GM18861 (cell line): ENCODE measurements around the gene BTBD7.

Source experiments
- ATAC-seq: cut with Tn5 transposase; IDR thresholded peaks from one replicate; pipeline ENCODE4 v1.9.1; 2021; ENCODE audit not compliant: unreplicated experiment

BTBD7 gene

DNA sequence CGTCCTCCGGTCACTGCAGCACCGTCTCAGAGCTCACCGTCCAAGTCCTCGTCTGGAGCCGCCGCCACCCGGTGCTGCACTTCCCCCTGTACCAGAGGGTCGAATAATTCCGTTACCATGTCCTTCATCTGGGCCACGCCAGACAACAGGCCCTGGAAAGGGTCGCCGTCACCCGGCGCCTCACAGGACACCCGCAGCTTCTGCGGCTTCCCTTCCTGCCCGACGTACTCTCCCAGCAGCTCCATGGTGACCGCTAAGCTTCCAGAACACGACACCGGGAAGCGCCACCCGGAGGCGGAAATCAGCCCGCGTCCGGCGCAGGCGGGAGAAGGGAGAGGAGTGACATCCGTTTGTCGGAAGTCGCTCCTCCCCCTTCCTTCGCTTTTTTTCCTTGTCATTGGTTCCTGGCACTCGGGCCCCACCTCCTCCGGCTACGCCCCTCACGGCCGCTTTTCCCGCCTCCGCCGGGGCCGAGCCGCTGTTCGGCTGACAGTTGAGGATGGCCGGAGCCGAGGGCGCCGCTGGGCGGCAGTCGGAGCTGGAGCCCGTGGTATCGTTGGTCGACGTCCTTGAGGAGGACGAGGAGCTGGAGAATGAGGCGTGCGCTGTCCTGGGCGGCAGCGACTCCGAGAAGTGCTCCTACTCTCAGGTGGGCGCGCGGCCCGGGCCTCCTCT, 125.9 kb downstream of the BTBD7 start, which contains the start of the genes GON7 and UBR7:
TSS of gene GON7 (minus strand) at position 273 of the 675 bp plus-strand sequence. CDS start at position 245, 28 bp downstream.
TSS of gene UBR7 (plus strand) at position 464 of the 675 bp plus-strand sequence. CDS start at position 500, 36 bp downstream.
- ATAC-seq: peak; percentile 66

DNA sequence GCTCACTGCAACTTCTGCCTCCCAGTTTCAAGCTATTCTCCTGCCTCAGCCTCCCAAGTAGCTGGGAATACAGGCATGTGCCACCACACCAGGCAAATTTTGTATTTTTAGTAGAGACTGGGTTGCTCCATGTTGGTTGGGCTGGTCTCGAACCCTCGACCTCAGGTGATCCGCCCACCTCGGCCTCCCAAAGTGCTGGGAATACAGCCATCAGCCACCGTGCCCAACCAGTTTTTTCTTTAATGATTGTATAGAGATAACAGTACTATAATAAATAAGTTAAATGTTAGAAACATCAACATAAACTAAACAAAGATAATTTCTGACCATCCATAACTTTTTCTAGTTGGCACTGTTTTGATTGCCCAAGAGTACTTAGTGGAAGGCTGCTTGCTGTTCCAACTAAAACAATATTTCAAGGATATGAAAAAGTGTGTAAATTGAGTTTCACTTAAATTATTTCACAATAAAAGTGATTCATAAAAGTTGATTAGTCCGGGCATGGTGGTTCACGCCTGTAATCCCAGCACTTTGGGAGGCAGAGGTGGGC, 131.6 kb downstream of the BTBD7 start:
- no peak for ATAC-seq

DNA sequence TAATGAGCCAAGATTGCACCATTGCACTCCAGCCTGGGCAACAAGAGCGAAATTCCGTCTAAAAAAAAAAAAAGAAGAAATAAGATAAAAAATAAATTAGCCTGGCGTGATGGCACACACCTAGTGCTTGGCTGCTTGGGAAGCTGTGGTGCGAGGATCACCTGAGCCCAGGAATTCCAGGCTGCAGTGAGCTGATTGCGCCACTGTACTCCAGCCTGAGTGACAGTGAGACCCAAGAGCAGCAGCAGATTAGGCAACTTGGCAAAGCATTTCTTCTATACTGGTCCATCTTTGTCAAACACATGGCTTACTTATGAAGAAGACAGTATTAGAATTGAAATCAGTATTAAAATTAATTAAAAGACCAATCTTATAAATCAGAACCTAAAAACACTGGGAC, 132.3 kb downstream of the BTBD7 start:
- no peak for ATAC-seq

DNA sequence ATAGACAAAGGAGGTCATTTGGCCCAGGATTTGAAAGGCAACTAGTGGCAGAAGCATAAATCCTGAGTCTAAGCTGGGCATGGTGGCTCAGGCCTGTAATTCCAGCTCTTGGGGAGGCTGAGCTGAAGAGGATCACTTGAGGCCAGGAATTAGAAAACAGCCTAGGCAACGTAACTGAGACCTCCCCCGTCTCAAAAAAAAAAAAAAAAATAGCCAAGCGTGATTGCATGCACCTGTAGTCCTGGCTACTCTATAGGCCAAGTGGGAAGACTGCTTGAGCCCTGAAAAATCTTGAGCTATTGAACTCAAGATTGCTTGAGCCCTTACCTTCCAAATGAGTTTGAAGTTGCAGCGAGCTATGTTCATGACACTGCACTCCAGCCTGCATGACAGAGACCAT, 133.8 kb downstream of the BTBD7 start:
- ATAC-seq: no peak

DNA sequence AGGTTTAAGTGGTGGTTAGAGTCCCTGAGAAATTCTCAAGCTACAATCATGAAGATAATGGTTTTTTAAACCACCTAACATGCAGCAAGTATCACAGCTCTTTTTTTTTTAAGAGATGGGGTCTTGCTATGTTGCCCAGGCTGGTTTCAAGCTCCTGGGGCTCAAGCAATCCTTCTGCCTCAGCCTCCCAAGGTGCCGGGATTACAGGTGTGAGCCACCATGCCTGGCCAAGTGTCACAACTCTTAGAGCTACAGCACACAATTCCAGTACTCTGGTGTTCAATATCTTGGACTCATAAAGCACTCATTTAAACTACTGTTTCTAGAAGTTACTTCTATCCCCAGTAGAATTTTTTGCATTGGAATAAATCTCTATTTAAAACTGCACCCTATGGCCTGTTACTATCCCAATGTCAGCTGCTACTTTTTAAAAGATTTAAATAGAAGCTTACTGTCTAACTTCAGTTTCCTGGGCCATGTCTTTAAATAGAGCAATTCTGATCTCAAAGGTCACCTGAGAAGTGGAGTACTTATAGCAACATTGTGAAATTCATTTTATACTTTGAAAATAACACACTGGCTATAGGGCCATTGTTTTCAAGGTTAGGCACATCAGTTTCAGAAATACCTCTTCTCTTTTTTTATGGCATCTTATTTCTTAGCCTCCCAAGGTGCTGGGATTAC, 137.4 kb downstream of the BTBD7 start:
- ATAC-seq: no peak
